Measurements from ENCODE around the gene OR6A2. TPM values are rescaled to one million over a fixed set of nuclear protein-coding genes. Genes with fewer than 3 reads are reported as not detected.

OR6A2 gene
- 0.03 TPM for polyA plus RNA-seq
- long read RNA-seq, donor 1 = 0 reads
- long read RNA-seq, donor 2 = 0 reads
- long read RNA-seq, donor 3 = 0 reads
- long read RNA-seq, donor 4 = 0 reads
- long read RNA-seq, donor 5 = 0 reads
- long read RNA-seq, donor 6 = 0 reads
- long read RNA-seq, donor 7 = 0 reads
- long read RNA-seq, donor 8 = 0 reads
- long read RNA-seq, donor 9 = 0 reads
- long read RNA-seq, donor 10 = 0 reads
- long read RNA-seq, donor 11 = 0 reads

DNA sequence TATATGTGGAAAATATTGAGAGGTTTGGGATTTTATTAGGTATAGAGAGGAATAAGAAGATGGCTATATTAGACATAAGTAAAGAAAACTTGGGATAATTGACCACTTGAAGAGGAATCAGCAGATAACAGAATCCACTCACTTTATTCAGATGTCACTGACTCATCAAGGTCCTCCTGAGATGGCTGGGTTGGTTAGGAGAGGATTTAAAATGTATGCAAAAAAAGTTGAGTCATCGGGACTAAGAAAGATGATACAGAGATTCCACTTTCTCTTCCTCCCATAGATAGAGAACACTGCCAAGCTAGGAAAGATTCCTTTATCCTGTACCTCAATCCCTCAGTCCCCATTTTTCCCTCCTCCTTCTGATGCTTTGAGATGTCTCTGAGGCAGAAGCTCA, at the start of gene OR6A2:
Gene OR6A2, minus strand, starts transcription at position 288 of the 400 bp plus-strand sequence. CDS start 3,981 bp downstream, outside the sequence.
- Histone ChIP-seq H3K27me3 (ENCODE audit: control insufficient read depth, insufficient read depth, low read length) (no peaks in the 10 kb centered on the region), H3K4me1 (ENCODE audit: control insufficient read depth, insufficient read depth, low read length) (no peaks in the 10 kb centered on the region), H3K9me3 (ENCODE audit: control insufficient read depth, low read depth, low read length) (no peaks in the 10 kb centered on the region), H3K4me3 (ENCODE audit: low read length) (no peak within 1 kb of the TSS), H3K27ac (ENCODE audit: low read length) (no peak within 1 kb of the TSS), H3K36me3 (ENCODE audit: control insufficient read depth, insufficient read depth, low read length) (no peaks in the 10 kb centered on the region)
- WGBS (ENCODE audit: insufficient coverage, low lambda C conversion rate) = no CpG with 5 or more reads among the region's 1 CpG
- DNase-seq = no peak

DNA sequence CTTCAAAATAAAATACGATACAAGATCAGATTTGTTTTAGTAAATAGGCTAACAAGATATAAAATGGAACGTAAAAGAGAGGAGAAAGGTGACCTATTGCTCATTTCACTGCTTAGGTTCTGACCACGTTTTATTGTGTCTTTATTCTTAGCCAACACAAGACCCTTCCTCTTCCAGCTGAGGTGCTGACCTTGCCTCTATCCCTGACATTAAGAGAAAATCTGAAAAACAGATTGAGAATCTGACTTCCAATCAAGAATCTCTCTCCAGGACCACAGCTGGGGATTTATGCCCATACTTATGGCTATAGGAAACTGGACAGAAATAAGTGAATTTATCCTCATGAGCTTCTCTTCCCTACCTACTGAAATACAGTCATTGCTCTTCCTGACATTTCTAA, 45.9 kb upstream of the OR6A2 start, which contains the start of gene OR10A5:
Gene OR10A5, plus strand, starts transcription at position 301 of the 400 bp plus-strand sequence. Its CDS starts 0 bp downstream, at position 301.
- H3K9me3 ChIP-seq (ENCODE audit: control insufficient read depth, low read depth, low read length) = peaks cover 4% of the 10 kb centered on the region

DNA sequence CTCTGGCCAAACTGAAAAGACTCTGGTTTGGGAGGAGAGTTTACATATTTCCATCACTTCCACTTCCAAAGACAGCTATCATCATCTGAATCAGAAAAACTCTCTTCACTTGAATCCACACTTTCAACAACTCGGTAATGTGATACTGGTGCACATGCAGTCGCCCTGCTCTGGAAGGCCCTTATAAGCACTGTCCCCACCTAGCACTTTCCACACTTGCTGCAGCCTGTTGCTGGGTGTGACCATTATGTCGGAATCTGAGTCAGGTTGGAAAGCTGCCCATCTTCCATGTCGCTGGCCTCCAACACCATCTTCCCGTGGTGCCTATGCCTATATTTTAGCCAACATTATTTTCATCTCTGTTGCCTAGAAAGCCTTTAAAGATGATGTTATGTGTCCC, 44.9 kb upstream of the OR6A2 start:
- Histone ChIP-seq H3K4me1 (ENCODE audit: control insufficient read depth, insufficient read depth, low read length) (no peaks in the 10 kb centered on the region), H3K27me3 (ENCODE audit: control insufficient read depth, insufficient read depth, low read length) (no peaks in the 10 kb centered on the region), H3K36me3 (ENCODE audit: control insufficient read depth, insufficient read depth, low read length) (no peaks in the 10 kb centered on the region), H3K27ac (ENCODE audit: low read length) (no peak overlapping the region), H3K9me3 (ENCODE audit: control insufficient read depth, low read depth, low read length) (peaks cover 4% of the 10 kb centered on the region), H3K4me3 (ENCODE audit: low read length) (no peak overlapping the region)
- WGBS (ENCODE audit: insufficient coverage, low lambda C conversion rate) = no CpG with 5 or more reads among the region's 5 CpGs
- DNase-seq = no peak

More for the DNA sequence above, 45.9 kb upstream of the OR6A2 start, which contains the start of gene OR10A5:
- DNase-seq = no peak
- H3K27ac ChIP-seq (ENCODE audit: low read length) = no peak within 1 kb of the TSS
- 94% methylated on average over 3 of the region's 3 CpGs for WGBS (ENCODE audit: insufficient coverage, low lambda C conversion rate)
- no peaks in the 10 kb centered on the region for H3K36me3 ChIP-seq (ENCODE audit: control insufficient read depth, insufficient read depth, low read length)
- no peaks in the 10 kb centered on the region for H3K4me1 ChIP-seq (ENCODE audit: control insufficient read depth, insufficient read depth, low read length)
- H3K27me3 ChIP-seq (ENCODE audit: control insufficient read depth, insufficient read depth, low read length) = no peaks in the 10 kb centered on the region
- H3K4me3 ChIP-seq (ENCODE audit: low read length) = no peak within 1 kb of the TSS

DNA sequence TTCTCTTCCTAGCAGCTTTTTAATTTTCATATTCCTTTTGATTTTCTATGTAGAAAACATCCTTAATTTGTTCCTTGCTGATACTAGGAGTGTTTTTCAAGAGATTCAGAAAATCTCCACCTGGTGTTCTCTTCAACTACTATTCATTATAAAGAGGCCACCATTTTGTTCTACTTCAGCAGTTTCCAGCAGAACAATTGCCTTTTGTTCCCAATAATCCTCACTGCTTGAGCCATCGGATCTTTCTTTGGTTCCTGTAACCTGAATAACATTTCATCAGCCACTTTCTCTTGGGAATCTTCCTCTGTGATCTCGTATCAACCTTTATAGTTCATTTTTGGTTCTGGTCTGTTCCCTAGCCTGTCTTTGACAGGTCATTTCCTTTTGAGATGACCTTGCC, 44.2 kb upstream of the OR6A2 start:
- Histone ChIP-seq H3K9me3 (ENCODE audit: control insufficient read depth, low read depth, low read length) (peaks cover 4% of the 10 kb centered on the region), H3K27me3 (ENCODE audit: control insufficient read depth, insufficient read depth, low read length) (no peaks in the 10 kb centered on the region), H3K27ac (ENCODE audit: low read length) (no peak overlapping the region), H3K36me3 (ENCODE audit: control insufficient read depth, insufficient read depth, low read length) (no peaks in the 10 kb centered on the region), H3K4me3 (ENCODE audit: low read length) (no peak overlapping the region), H3K4me1 (ENCODE audit: control insufficient read depth, insufficient read depth, low read length) (no peaks in the 10 kb centered on the region)
- WGBS (ENCODE audit: insufficient coverage, low lambda C conversion rate) = 60% methylated on average over 2 of the region's 2 CpGs
- no peak for DNase-seq

DNA sequence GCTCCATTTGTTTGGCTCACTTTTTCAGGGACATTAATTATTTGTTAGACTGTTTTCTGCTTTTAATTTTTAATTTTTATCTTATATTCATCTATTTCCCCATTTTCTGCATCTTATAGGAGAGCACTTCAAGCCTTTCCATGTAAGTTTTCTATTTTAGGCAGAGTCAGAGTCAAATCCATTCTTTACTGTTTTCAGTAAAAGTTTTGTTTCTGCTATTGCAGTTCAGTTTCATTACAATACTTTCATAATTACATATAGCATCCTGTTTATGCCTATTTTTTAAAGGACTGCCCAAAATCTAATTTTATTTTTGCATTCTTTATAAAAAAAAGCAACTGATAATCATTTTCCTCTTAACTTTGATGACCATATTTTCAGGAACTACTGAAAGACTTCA, 42.2 kb upstream of the OR6A2 start:
- peaks cover 4% of the 10 kb centered on the region for H3K9me3 ChIP-seq (ENCODE audit: control insufficient read depth, low read depth, low read length)
- H3K4me3 ChIP-seq (ENCODE audit: low read length) = no peak overlapping the region
- H3K4me1 ChIP-seq (ENCODE audit: control insufficient read depth, insufficient read depth, low read length) = no peaks in the 10 kb centered on the region
- H3K36me3 ChIP-seq (ENCODE audit: control insufficient read depth, insufficient read depth, low read length) = no peaks in the 10 kb centered on the region
- H3K27me3 ChIP-seq (ENCODE audit: control insufficient read depth, insufficient read depth, low read length) = no peaks in the 10 kb centered on the region
- no peak for DNase-seq
- H3K27ac ChIP-seq (ENCODE audit: low read length) = no peak overlapping the region

DNA sequence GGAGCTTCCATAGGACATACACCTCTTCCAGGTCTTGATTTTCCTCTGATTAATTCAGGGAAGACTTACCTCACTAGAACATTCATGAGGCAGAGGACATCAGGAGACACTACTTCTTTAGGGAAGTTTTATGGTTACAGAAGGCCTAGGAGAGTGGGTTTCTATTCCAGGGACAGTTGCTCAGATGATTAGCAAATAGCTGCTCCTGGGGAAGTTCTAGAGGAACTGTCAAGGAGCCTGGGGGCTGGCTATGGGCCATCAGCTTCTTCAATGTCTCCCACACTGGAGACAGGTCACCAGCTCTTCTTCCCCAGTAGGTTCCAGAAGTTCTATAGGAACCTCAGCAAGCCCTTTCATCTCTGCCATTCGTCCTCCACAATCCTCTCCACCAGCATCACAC, 34.5 kb upstream of the OR6A2 start:
- Histone ChIP-seq H3K27ac (ENCODE audit: low read length) (no peak overlapping the region), H3K4me1 (ENCODE audit: control insufficient read depth, insufficient read depth, low read length) (no peaks in the 10 kb centered on the region), H3K4me3 (ENCODE audit: low read length) (no peak overlapping the region), H3K9me3 (ENCODE audit: control insufficient read depth, low read depth, low read length) (no peaks in the 10 kb centered on the region), H3K36me3 (ENCODE audit: control insufficient read depth, insufficient read depth, low read length) (no peaks in the 10 kb centered on the region), H3K27me3 (ENCODE audit: control insufficient read depth, insufficient read depth, low read length) (no peaks in the 10 kb centered on the region)
- no peak for DNase-seq
- WGBS (ENCODE audit: insufficient coverage, low lambda C conversion rate) = no CpG with 5 or more reads among the region's 1 CpG

DNA sequence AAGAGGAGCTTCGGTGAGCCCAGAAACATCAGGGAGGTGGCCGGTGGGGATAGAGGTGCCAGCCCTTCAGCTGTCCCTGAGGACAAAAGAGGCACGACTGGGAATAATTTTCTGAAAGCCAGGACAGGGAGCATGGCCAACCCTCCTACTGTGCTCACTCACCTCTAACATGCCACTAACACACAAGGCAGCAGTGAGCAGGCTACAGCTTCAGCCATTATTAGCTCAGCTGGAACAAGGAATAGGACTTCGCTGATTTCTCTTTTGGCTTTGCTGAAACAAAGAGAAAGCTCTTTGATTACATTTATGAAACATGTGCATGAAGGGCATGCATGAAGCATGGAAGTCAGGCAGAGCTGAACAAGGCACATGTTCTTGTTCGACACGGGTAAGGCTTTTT, 33.9 kb upstream of the OR6A2 start:
- Histone ChIP-seq H3K4me1 (ENCODE audit: control insufficient read depth, insufficient read depth, low read length) (no peaks in the 10 kb centered on the region), H3K27me3 (ENCODE audit: control insufficient read depth, insufficient read depth, low read length) (no peaks in the 10 kb centered on the region), H3K9me3 (ENCODE audit: control insufficient read depth, low read depth, low read length) (no peaks in the 10 kb centered on the region), H3K4me3 (ENCODE audit: low read length) (no peak overlapping the region), H3K36me3 (ENCODE audit: control insufficient read depth, insufficient read depth, low read length) (no peaks in the 10 kb centered on the region), H3K27ac (ENCODE audit: low read length) (no peak overlapping the region)
- no peak for DNase-seq
- WGBS (ENCODE audit: insufficient coverage, low lambda C conversion rate) = no CpG with 5 or more reads among the region's 6 CpGs

DNA sequence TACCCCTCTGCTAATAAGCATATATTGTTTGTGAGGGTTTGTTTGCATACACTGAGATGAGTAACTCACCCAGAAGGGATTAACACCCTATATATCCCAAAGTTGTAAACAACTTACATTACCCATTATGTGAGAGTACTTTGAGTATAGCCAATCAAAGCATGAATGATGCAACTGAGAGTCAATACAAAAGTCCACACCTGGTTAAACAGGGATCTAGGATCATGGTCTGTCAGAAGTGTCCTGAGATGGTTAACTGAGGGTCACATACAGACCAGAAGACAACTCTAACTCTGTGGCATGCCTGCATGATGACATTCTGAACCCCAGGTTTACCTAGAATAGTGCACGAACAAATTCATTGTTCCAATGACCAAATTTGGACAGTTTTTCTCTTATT, 28.6 kb upstream of the OR6A2 start:
- Histone ChIP-seq H3K4me1 (ENCODE audit: control insufficient read depth, insufficient read depth, low read length) (no peaks in the 10 kb centered on the region), H3K27ac (ENCODE audit: low read length) (no peak overlapping the region), H3K4me3 (ENCODE audit: low read length) (no peak overlapping the region), H3K27me3 (ENCODE audit: control insufficient read depth, insufficient read depth, low read length) (no peaks in the 10 kb centered on the region), H3K9me3 (ENCODE audit: control insufficient read depth, low read depth, low read length) (no peaks in the 10 kb centered on the region), H3K36me3 (ENCODE audit: control insufficient read depth, insufficient read depth, low read length) (no peaks in the 10 kb centered on the region)
- WGBS (ENCODE audit: insufficient coverage, low lambda C conversion rate) = 67% methylated on average over 1 of the region's 1 CpG
- DNase-seq = no peak

DNA sequence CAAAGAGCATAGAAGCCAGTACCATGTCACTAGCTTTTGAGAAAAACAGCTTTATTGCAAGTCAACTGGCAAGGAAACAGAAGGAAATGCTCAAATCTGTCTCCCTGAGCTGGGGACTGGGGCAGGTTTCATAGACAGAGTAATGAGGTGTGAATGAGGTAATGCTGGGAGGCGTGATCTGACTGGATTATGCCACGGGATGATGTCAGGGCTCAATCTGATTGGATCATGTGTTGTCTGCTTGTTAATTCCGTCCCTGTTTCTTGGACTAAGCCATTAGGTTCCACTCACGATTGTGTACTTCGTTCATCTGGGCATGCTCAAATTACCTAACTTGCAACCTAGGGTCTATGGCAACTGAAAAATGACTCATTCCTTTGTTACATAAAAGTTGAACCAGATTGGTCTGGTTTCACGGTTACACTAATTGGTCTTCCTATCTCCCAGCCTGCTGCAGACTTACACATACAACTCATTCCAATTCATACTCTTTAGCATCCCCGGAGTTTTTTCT, 25.8 kb upstream of the OR6A2 start:
- DNase-seq = no peak
- 89% methylated on average over 3 of the region's 7 CpGs for WGBS (ENCODE audit: insufficient coverage, low lambda C conversion rate)
- Histone ChIP-seq H3K4me3 (ENCODE audit: low read length) (no peak overlapping the region), H3K27me3 (ENCODE audit: control insufficient read depth, insufficient read depth, low read length) (no peaks in the 10 kb centered on the region), H3K4me1 (ENCODE audit: control insufficient read depth, insufficient read depth, low read length) (no peaks in the 10 kb centered on the region), H3K9me3 (ENCODE audit: control insufficient read depth, low read depth, low read length) (no peaks in the 10 kb centered on the region), H3K36me3 (ENCODE audit: control insufficient read depth, insufficient read depth, low read length) (no peaks in the 10 kb centered on the region), H3K27ac (ENCODE audit: low read length) (no peak overlapping the region)

DNA sequence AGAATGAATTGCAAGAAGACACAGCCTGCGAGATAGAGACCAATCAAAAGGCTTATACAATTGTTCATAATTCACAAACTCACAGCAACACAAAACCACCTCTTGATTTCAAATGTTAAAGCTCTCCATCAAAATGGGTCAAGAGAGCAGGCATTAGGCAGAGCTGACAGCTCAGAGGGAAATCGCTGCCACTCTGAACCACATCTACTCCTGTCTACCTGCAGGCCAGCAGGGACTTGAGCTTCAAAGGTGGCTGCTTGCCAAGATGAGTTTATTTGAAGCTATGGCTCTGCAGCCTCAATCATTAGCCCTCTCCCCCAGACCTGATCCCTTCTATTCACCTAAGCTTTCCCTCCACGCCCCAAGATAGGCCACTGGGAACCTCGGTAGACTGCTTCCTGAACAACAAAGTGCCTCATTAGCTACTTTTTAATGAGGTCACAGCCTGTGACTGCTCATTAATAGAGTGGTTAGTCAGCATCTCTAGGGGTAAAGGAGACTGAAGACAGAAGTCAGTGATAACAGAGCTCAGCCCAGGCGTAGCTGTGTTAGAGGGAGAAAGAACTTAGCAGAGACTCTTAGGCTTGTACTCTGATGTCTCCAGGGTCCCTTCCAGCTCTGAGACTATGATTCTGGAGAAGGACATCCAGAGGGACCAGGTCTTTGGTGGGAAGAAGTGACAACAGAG, 24.8 kb upstream of the OR6A2 start:
- no peak overlapping the region for H3K27ac ChIP-seq (ENCODE audit: low read length)
- no peaks in the 10 kb centered on the region for H3K4me1 ChIP-seq (ENCODE audit: control insufficient read depth, insufficient read depth, low read length)
- H3K36me3 ChIP-seq (ENCODE audit: control insufficient read depth, insufficient read depth, low read length) = no peaks in the 10 kb centered on the region
- H3K27me3 ChIP-seq (ENCODE audit: control insufficient read depth, insufficient read depth, low read length) = no peaks in the 10 kb centered on the region
- no peaks in the 10 kb centered on the region for H3K9me3 ChIP-seq (ENCODE audit: control insufficient read depth, low read depth, low read length)
- no CpG with 5 or more reads among the region's 5 CpGs for WGBS (ENCODE audit: insufficient coverage, low lambda C conversion rate)
- no peak for DNase-seq
- H3K4me3 ChIP-seq (ENCODE audit: low read length) = no peak overlapping the region
